HG03159 (cell line): ENCODE data around the gene RSRC1.
A peak's percentile ranks its signal among the peaks of the same experiment; 100 is the strongest.
"Not testable (repeated sequence)": the region's sequence is repeated elsewhere in the genome, so short reads cannot be mapped to it uniquely, and the experiment has no call there.

Experiments used
- ATAC-seq: cut with Tn5 transposase; IDR thresholded peaks from one replicate; pipeline ENCODE4 v1.9.1; 2021; ENCODE audit warnings: mild to moderate bottlenecking, moderate library complexity; ENCODE audit not compliant: unreplicated experiment

RSRC1 gene

GRCh38 chr3:158313338-158313927 lies 203.5 kb downstream of the RSRC1 start:
- no peak for ATAC-seq

- peak; percentile 66 for ATAC-seq
Observed at GRCh38 chr3:158314426-158315357, 204.8 kb downstream of the RSRC1 start.

GRCh38 chr3:158329696-158330441 lies 220.0 kb downstream of the RSRC1 start:
- not testable (repeated sequence) for ATAC-seq

- no peak for ATAC-seq
Observed at GRCh38 chr3:158330870-158331269, 221.0 kb downstream of the RSRC1 start.

- no peak for ATAC-seq
Observed at GRCh38 chr3:158333736-158334135, 223.8 kb downstream of the RSRC1 start.

- no peak for ATAC-seq
Observed at GRCh38 chr3:158337110-158337509, 227.2 kb downstream of the RSRC1 start.

- no peak for ATAC-seq
Observed at GRCh38 chr3:158339638-158340037, 229.7 kb downstream of the RSRC1 start.

GRCh38 chr3:158340951-158341350 lies 231.1 kb downstream of the RSRC1 start:
- not testable (repeated sequence) for ATAC-seq

- no peak for ATAC-seq
Observed at GRCh38 chr3:158347966-158348365, 238.1 kb downstream of the RSRC1 start.

- ATAC-seq, result no peak
Observed at GRCh38 chr3:158350971-158351370, 241.1 kb downstream of the RSRC1 start.

GRCh38 chr3:158352551-158352950 lies 242.7 kb downstream of the RSRC1 start:
- peak; percentile 49 for ATAC-seq

- ATAC-seq, result peak; percentile 57
Observed at GRCh38 chr3:158354713-158355112, 244.8 kb downstream of the RSRC1 start.

GRCh38 chr3:158355623-158356588 lies 246.0 kb downstream of the RSRC1 start:
- ATAC-seq, result peak; percentile 89

- no peak for ATAC-seq
Observed at GRCh38 chr3:158359339-158359738, 249.4 kb downstream of the RSRC1 start.

- no peak for ATAC-seq
Observed at GRCh38 chr3:158360756-158361448, 251.0 kb downstream of the RSRC1 start.

- ATAC-seq, result no peak
Observed at GRCh38 chr3:158368271-158368670, 258.4 kb downstream of the RSRC1 start.

GRCh38 chr3:158369279-158369678 lies 259.4 kb downstream of the RSRC1 start:
- peak; percentile 58 for ATAC-seq

GRCh38 chr3:158379517-158379916 lies 269.6 kb downstream of the RSRC1 start:
- ATAC-seq, result no peak

GRCh38 chr3:158381262-158381868 lies 271.5 kb downstream of the RSRC1 start:
- no peak for ATAC-seq
